GM21723 (cell line): Measurements from ENCODE around the gene GPHA2.
"Not testable (repeated sequence)": the region's sequence is repeated elsewhere in the genome, so short reads cannot be mapped to it uniquely, and the experiment has no call there.

Experiments used
- ATAC-seq: cut with Tn5 transposase; IDR thresholded peaks from one replicate; pipeline ENCODE4 v1.9.1; 2021; ENCODE audit warnings: mild to moderate bottlenecking, moderate library complexity; ENCODE audit not compliant: unreplicated experiment

GPHA2 gene

GRCh38 chr11:64935359-64936081 is at the start of gene GPHA2:
TSS of gene GPHA2 (minus strand) at chr11:64935893. CDS start at chr11:64935460, 433 bp downstream.
- no peak for ATAC-seq

- ATAC-seq, result not testable (repeated sequence)
Observed at GRCh38 chr11:64983339-64983738, 47.6 kb upstream of the GPHA2 start.

- no peak for ATAC-seq
Observed at GRCh38 chr11:64976651-64977050, 41.0 kb upstream of the GPHA2 start.

GRCh38 chr11:64974124-64974523 is 38.4 kb upstream of the GPHA2 start:
- ATAC-seq, result no peak

- ATAC-seq, result no peak
Observed at GRCh38 chr11:64971421-64972233, 35.9 kb upstream of the GPHA2 start, which contains the start of gene MAJIN. TSS of gene MAJIN (minus strand) at chr11:64972108. CDS start at chr11:64959405, 12,703 bp downstream.

- ATAC-seq, result no peak
Observed at GRCh38 chr11:64970731-64971151, 35.0 kb upstream of the GPHA2 start.

- no peak for ATAC-seq
Observed at GRCh38 chr11:64969209-64969608, 33.5 kb upstream of the GPHA2 start.

GRCh38 chr11:64967375-64967774 is 31.7 kb upstream of the GPHA2 start:
- ATAC-seq, result no peak

- no peak for ATAC-seq
Observed at GRCh38 chr11:64963072-64963631, 27.5 kb upstream of the GPHA2 start.

GRCh38 chr11:64960719-64961118 is 25.0 kb upstream of the GPHA2 start:
- no peak for ATAC-seq

- no peak for ATAC-seq
Observed at GRCh38 chr11:64959498-64959897, 23.8 kb upstream of the GPHA2 start.

- no peak for ATAC-seq
Observed at GRCh38 chr11:64954201-64954600, 18.5 kb upstream of the GPHA2 start.

- ATAC-seq, result no peak
Observed at GRCh38 chr11:64951529-64951928, 15.8 kb upstream of the GPHA2 start.

- ATAC-seq, result no peak
Observed at GRCh38 chr11:64947208-64947814, 11.6 kb upstream of the GPHA2 start.

- no peak for ATAC-seq
Observed at GRCh38 chr11:64936539-64936938, 846 bp upstream of the GPHA2 start.

- no peak for ATAC-seq
Observed at GRCh38 chr11:64934682-64935358, 873 bp downstream of the GPHA2 start.

GRCh38 chr11:64933935-64934681 is 1.6 kb downstream of the GPHA2 start:
- ATAC-seq, result no peak

GRCh38 chr11:64933213-64933934 is 2.3 kb downstream of the GPHA2 start:
- no peak for ATAC-seq

GRCh38 chr11:64932324-64932723 is 3.4 kb downstream of the GPHA2 start:
- ATAC-seq, result no peak
